ENCODE results near the gene HOOK2.
A peak's percentile ranks its signal among the peaks of the same experiment; 100 is the strongest.

Gene HOOK2

GRCh38 chr19:12793290-12794195 lies 18.2 kb upstream of the HOOK2 start:
- DNase-seq, result peak; percentile 96

- DNase-seq, result no peak
Observed at GRCh38 chr19:12792853-12793289, 17.5 kb upstream of the HOOK2 start.

- peak; percentile 74 for DNase-seq
Observed at GRCh38 chr19:12792051-12792852, 16.9 kb upstream of the HOOK2 start.

GRCh38 chr19:12791345-12792050 lies 16.1 kb upstream of the HOOK2 start, which contains the start of gene JUNB:
Gene JUNB, plus strand, starts transcription at chr19:12791486. Its CDS starts 286 bp downstream, at chr19:12791772.
- peak; percentile 99 for DNase-seq

- no peak for DNase-seq
Observed at GRCh38 chr19:12790628-12791344, 15.4 kb upstream of the HOOK2 start.

- DNase-seq, result peak; percentile 97
Observed at GRCh38 chr19:12789904-12790619, 14.7 kb upstream of the HOOK2 start.

- no peak for DNase-seq
Observed at GRCh38 chr19:12789098-12789903, 13.9 kb upstream of the HOOK2 start.

GRCh38 chr19:12788682-12789097 lies 13.3 kb upstream of the HOOK2 start:
- peak; percentile 84 for DNase-seq

GRCh38 chr19:12788042-12788681 lies 12.8 kb upstream of the HOOK2 start:
- DNase-seq, result no peak

- DNase-seq, result no peak
Observed at GRCh38 chr19:12787458-12787857, 12.1 kb upstream of the HOOK2 start.

- DNase-seq, result no peak
Observed at GRCh38 chr19:12786952-12787351, 11.6 kb upstream of the HOOK2 start.

GRCh38 chr19:12786141-12786870 lies 11.0 kb upstream of the HOOK2 start:
- DNase-seq, result peak; percentile 52

- DNase-seq, result no peak
Observed at GRCh38 chr19:12785431-12786031, 10.2 kb upstream of the HOOK2 start.

GRCh38 chr19:12784871-12785430 lies 9.6 kb upstream of the HOOK2 start:
- peak; percentile 85 for DNase-seq

GRCh38 chr19:12784394-12784870 lies 9.1 kb upstream of the HOOK2 start:
- DNase-seq, result peak; percentile 50

- DNase-seq, result peak; percentile 51
Observed at GRCh38 chr19:12783849-12784393, 8.6 kb upstream of the HOOK2 start.

GRCh38 chr19:12783291-12783848 lies 8.0 kb upstream of the HOOK2 start:
- no peak for DNase-seq
